HG02884 (cell line): Measurements from ENCODE around the gene MADD.

Source experiments
- ATAC-seq: cut with Tn5 transposase; IDR thresholded peaks from one replicate; pipeline ENCODE4 v1.9.1; 2021; ENCODE audit warnings: mild to moderate bottlenecking, moderate library complexity; ENCODE audit not compliant: unreplicated experiment

MADD gene

DNA sequence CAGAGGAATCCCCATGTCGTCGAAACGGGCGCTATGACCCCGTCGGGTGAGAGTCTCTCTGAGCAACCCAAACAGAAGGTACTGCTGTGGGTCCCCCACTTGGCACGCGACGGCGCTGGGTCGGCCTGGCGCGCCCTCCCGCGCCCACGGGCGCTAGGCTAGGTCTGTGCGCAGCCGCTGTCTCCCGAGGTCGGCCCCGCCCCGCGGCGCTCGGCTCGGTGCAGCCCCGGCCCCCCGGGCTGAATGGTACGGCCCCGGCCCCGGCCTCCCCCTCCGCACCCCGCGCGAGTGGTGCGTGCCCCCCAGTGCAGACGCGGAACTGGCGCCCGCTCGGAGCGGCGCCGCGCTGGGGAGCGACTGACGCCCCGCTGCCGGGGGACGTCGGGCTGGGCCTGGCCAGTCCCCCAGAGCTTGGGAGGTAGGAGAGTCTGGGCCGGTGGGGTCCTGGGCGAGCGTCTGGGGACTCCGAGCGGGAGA is at the start of gene MADD:
TSS of gene MADD (plus strand) at position 305 of the 477 bp plus-strand sequence.
- ATAC-seq: peak; percentile 63

DNA sequence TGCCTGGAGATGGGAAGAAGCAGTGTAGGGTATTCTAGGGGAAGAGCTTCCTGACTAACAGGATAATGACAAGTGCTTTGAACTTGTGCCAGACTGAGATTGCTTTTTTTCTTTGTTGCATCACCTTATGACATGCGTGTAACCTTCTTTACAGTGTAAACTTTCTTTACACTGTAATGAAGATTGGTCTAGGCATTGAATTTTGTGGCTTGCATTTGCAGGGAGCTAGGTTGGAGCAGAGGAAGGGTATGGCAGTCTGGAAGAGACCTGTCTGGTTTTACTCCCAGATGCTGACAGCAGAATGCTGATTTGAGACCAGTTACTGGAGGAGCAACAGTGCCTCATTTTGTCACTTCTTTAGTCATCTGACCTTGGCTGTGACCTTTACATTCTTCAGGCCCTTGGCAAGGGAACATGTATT is 49.5 kb upstream of the MADD start:
- ATAC-seq: no peak

DNA sequence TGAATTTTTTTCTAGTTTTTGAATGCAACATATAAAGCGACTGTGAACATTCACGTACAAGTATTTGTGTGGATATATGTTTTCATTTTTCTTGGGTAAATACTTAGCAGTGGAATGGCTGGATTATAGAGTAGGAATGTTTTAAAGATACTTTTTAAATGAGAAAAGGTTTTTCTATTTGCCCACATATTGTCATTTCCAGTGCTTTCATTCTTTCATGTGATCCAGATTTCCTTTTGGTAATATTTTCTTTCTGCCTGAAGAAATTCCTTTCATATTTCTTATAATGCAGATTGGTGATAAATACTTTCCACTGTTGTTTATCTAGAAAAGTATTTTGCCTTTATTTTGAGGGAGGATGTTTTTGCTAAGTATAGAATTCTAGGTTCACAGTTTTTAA is 47.2 kb upstream of the MADD start:
- ATAC-seq: no peak

DNA sequence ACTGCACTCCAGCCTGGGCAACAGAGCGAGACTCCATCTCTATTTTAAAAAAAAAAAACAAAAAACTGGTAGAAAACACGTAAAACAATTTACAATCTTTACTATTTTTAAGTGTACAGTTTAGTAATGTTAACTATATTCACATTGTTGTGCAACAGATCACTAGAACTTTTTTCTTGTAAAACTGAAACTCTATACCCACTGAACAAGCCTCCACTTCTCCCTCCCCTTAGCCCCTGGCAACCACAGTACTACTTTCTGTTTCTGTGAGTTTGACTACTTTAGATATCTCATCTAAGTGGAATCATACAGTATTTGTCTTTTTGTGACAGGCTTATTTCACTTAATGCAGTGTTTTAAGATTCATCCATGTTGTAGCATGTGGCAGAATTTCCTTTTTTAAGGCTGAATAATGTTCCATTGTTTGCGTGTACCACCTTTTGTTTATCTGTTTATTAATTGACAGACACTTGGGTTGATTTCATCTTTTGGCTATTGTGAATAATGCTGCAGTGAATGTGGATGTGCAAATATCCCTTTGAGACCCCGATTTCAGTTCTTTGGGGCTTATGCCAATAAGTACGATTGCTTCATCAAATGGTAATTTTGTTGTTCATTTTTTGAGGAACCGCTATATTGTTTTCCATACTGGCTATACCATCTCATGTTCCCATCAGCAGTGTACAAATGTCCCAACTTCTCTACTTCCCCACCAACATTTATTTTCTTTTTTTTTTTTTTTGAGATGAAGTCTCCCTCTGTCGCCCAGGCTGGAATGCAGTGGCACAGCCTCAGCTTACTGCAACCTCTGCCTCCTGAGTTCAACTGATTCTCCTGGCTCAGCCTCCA is 44.2 kb upstream of the MADD start:
- peak; percentile 85 for ATAC-seq

DNA sequence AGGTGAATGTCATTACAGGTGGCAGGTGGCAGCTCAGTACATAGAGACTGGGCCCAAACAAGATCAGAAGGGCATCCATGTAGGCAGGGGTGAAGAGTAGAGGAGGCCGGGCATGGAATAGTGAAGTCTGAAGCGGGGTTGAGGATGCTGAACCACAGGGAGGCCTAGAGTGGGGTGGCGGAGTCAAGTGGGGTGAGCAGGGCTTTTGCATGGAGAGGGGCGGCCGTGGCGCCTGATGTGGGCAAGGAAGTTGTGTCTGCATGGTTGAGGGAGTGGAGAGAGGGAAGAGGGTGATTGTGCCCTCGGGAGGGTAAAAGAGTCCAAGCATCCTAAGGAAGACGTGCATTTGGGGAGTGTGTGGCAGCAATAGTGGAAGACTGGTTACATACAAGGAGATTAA is 40.8 kb upstream of the MADD start:
- no peak for ATAC-seq

DNA sequence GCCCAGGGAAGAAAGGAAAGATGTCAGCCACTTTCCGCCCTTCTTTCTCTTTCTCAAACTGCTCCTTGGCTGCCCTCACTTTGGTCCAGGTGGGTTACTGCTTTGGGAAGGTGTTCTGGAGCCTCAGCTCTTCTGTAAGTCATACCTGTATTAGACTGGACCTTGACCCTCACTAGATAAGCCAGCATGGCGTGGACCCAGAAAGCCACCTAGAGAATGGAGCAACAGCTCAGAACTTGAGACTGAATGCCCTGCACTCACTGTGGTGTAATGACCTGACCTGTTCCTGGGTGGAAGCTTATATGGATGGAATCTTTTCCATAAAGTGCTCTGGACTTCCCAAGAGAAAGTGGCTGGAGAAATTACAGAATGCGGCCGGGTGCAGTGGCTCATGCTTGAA is 36.9 kb upstream of the MADD start:
- no peak for ATAC-seq

DNA sequence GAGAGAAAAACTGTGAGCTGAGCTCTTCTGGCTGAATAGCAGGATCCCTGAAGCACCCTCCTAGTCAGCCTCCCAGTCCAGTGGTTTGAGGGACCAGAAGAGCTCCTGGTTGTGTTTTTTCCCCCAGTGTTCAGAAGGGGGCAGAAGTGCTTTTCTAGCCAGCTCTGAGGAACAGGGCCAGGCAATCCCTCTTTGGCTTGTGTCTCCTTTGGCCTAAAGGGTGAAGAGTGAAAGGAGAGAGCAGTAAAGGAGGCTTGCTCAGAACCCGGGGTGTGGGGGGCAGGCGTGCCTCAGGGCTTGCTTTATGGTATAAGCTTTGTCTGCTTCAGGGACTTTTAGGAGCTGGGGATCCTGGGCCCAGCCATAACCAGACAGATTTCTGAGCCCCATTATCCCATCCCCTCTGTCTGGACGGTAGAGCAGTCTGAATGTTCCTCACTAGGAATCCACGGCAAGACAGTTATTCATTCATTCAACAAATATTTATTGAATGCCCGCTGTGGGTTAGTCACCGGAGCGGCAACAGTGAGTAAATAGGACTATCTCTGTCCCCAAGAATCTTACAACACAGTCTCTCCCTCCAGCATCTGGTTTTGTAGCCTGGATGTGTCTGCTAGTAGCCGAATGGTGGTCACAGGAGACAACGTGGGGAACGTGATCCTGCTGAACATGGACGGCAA is 35.8 kb upstream of the MADD start:
- ATAC-seq: no peak

DNA sequence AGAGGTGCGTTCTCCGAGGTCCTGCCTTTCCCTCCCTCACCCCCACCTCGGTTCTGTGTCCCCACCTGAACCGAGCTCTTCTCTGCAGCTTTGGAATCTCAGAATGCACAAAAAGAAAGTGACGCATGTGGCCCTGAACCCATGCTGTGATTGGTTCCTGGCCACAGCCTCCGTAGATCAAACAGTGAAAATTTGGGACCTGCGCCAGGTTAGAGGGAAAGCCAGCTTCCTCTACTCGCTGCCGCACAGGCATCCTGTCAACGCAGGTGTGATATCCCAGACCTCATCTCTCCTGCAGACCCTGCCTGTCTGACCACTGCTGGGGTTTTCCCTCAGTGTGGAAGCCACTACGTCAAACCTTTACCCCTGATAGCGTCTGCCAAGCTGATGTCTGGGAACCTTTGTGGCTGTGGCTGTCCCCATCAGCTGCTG is 35.2 kb upstream of the MADD start:
- ATAC-seq: no peak

DNA sequence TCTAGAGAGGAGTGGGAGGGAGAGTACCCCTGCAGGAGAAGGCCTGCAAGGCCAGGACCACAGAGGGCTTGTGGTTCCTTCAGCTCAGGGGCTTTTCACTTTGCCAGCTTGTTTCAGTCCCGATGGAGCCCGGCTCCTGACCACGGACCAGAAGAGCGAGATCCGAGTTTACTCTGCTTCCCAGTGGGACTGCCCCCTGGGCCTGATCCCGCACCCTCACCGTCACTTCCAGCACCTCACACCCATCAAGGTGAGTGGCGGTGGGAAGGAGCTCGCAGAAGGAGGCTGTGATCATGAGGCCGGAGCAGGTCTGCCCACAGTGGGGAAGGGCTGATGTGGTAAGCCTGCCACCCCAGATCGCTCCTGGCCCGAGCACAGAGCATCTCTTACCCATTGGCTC is 34.8 kb upstream of the MADD start:
- no peak for ATAC-seq

DNA sequence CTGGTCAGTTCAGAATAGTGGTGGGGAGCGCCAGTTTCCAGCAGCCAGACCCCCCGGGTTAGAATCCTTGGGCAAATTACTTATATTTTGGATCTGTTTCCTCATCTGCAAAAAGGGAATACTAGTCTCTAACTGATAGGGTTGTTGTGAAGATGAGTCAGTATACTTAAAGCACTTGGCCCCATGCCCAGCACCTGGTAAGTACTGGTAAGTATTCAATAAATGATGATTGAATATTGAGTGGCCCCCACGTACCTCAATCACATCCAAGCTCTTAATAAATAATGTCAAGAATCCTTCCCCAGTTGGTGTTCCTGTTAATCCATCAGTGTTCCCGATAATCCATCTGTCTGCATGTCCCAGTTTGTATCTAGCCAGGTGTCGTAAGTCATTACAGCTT is 33.5 kb upstream of the MADD start:
- ATAC-seq: no peak

DNA sequence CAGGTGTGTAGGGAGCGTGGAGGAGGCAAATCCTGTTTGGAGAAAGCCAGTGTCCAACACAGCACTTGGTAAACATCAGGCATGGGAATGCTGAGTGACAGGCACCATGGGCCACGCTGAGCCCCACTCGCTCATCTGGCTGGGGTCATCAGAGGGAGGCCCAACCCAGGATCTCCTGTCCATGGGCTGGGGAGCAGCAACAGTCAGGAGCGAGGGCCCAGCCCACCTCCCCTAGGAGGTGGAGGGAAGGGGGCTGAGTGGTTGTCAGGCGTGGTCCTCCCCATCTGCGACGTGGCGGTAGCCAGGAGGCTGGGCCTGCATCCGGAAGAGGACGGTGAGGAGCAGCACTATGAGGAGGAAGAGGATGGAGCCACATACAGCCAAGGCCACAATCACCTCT is 30.1 kb upstream of the MADD start:
- no peak for ATAC-seq

DNA sequence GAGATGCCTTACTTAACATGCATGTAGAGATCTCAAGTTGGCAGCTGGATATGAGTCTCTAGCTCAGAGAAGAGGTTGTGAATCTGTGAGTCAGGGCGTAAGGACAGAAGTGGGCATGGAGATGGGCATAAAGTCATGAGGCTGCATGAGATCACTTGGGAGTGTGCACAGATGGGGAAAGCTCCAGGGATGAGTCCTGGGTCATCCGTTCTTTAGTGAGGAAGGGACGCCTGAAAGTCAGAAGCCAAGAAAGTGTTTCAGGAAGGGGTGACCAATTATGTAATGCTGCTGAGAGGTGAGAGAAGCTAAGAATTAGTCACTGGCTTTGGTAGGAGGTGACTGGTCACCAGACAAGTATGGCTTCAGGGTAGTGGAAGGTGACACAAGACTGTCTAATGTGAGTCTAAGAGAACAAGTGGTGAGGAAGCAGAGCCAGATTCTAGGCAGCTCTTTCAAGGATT is 28.1 kb upstream of the MADD start:
- no peak for ATAC-seq

DNA sequence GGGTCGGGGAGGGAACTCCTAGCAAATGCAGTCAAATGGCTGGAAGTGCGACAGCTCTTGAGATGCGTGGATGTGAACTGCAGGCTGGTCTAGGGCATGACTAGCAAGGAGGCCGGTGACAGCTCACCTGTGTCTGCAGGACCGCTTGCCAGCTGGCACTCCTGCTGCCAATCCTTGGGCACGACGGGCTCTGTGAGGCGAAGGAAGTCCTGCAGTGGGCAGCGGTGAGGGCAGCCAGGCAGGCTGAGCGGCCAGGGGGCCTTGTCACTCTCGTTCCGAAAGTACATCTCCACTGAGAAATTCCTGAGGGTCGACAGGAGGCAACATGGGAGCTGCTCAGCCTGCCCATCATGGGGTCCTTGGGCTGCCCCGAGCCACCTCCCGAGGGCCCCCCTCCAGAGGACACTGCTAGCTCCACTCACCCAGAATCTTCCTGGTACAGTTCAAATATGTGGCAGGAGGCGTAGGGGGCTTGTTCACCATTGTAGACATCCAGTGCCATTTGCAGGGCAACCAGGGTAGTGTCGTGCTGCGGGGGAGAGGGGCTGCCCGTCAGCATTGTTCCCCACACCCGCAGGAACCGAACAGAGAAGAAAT is 27.2 kb upstream of the MADD start:
- ATAC-seq: no peak

DNA sequence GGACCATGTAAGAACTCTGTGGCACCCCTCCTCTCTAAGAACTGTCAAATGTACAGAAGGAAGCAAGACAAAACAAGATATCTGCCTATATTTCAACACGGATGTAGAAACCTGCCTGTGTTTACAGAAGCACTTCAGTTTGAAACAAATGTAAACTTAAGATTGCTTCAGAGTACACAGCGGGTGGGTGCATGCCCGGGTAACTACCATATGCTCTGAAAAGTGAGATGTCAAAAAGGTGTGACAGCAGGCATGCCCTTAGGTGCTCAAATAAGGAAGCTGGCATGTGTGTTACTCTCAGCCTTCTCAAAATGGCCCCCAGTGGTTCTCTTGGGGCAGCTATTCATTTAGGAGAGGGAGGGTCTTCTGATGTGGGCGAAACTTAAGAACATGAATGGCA is 26.5 kb upstream of the MADD start:
- no peak for ATAC-seq

DNA sequence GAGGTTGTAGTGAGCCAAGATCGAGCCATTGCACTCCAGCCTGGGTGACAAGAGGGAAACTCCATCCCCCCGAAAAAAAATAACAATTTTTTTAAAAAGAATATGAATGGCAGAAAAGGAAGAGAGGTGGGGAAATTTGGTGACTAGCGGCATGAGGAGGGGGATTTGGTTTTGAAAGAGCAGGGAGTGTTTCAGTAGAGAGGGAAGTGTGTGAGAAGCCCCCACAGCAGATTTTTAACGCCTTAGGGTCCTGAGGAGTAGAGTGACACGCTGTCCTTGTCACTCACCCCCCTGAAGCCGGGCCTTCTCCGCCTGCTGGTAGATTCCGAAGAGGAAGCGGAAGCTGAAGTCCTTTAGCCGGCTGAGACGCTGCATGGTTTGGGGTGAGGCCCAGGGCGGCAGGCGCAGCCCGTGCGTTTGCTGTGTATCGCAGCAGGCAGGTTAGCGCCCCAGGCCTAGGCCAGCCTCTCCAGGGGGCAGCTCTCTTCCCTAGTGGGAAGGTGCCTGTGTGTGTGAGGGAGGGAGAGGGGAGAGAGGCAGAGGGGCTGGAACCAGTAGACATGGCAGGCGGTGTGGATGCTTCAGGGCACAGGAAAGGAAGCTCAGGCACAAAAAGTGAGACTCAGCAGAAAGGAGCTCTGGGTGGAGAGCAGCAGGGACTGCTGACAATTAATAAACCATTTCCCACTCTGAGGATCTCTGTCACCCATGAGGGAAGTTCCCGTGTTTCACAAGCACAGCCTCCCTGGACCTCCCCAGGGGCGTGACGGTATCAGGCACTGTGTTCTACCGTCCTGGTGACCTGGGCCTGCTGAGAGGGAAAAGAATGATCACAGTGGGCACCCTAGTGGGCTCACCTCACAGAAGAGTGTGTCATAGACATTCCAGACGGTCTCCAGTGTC is 25.2 kb upstream of the MADD start:
- no peak for ATAC-seq

DNA sequence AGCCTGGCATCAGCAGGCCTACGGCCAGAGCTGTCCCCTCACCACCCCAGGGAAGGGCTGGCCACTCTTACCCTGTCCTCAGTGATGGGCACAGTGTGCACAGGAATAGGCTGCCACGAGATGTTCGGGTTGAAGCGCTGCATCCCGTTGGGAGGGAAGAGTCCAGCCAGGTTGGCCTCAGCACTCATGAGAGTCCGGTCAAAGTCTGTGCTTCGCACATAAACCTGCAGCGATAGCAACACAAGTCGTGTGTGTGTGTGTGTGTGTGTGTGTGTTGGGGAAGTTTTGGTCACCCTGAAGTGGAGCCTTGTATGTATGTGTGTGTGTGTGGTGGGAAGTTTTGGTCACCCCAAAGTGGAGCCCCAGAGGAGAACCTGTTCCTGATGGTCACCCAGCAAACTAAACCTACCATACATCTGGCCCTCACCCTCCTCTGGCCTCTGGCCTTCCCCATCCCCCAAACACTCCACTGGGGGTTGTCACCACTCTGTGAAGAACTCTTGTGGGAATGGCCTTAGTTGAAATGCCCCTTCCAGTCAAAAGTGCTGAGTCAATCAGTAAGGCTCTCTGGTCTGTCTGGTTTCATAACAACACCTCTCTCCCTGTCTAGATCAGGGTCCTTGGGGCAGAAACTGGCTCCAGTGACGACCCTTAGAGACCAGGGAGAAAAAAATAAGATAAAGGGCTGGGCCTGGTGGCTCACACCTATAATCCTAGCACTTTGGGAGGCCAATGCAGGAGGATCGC is 24.1 kb upstream of the MADD start:
- ATAC-seq: no peak

DNA sequence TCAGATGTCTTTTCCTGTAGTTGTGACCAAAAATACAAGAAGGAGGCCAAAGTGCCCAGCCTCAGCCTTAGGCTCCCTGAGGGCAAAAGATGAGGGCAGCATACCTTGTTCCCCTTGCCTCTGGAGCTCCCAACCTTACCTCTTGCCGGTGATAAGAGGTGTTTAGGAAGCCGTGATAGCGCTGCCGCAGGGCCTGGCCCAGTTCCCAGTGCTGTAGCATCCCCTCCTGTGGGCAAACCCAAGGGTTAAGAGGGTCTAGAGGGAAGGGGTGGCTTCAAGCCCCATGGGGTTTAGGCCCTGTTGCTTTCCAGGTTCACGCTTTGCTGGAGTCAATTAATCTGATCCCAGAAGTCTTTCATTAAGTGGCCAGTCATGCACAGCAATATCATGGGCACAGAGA is 22.4 kb upstream of the MADD start:
- ATAC-seq: no peak

DNA sequence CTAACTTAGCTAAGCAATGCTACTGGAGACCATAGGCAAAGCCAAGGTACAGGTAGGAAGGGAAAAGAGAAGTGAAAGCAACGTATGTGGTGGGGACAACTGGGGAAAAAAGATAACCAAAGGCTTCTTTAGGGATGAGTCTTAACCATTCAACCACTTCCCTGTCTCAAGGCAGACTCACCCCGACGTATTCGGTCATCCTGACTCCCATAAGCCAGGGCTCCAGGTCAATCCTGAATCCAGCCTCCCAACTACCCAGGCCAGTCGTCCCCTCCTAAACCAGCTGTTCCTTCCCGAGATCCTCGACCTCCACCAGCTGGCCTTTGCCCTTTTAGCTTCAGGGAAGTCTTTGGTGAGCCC is 21.6 kb upstream of the MADD start:
- peak; percentile 41 for ATAC-seq

DNA sequence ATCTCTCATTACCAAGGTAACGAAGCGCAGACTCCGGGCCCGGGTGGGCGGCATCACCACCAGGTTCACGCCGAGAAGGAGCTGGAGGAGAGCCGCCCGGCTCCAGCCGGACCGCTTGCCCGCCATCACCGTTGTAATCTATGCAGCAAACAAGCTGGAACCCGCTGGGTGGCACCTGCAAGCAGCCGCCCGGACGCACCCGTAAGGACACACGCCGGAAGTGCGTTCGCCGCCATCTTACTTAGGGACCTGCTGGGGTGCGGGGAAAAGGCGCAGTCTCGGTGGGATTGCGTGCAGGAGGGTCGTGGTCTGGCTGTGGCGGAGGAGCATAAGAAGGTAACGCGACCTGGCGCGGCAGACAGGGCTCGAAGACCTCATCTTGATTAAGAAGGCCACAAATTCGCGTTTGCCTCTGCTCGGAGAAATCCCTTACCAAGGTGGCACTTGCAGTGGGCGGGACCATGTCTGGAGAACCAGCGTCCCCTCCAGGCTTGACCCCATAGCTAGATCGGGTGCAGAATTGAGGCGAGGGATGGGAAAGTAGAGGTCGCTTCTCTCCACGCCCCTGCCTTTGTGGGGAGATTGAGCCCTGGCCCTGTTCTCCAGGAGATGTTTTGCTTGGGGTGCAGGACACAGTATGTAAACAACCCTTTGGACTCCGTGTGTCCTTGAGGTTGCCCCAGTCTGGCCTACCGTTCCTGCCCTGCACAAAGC is 21.1 kb upstream of the MADD start, which contains the start of gene ACP2:
TSS of gene ACP2 (minus strand) at position 151 of the 714 bp plus-strand sequence. CDS start at position 126, 25 bp downstream.
- peak; percentile 86 for ATAC-seq
